Lower leg skin (tissue), 3 donors: ENCODE results near the gene SERPINI1.

Experiments used
- POLR2A ChIP-seq, 2 donors: fragments of 450-650 bp; IDR thresholded peaks; one replicate each; pipeline ENCODE4 v1.6.1; 2016 to 2017; ENCODE audit warnings: antibody characterized with exemption in 2 of 2, mild to moderate bottlenecking in 1 of 2, moderate library complexity in 1 of 2
- TF ChIP-seq, protein P1 (sequence below), 3 donors: fragments of 450-650 bp; IDR thresholded peaks; one replicate each; pipeline ENCODE4 v1.5.1; 2016; ENCODE audit warnings: antibody characterized with exemption in 3 of 3, mild to moderate bottlenecking in 3 of 3, moderate library complexity in 2 of 3

DNA sequence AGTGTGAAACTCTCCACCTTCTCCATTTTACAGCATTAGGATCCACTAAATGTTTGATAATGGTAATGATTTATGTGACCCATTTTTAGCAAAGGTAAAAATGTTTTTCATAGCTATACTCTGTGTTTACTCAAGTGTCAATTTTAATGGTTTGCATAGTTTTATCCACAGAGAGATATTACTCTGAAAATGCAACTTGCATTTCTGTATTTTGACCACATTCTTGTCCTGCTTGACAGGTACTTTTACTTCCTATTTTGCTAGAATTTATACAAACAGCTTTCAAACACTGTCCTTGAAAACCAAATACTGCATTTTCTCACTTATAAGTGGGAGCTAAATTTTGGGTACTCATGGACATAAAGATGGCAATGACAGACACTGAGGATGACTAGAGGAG, 62.9 kb downstream of the SERPINI1 start:
- TF ChIP-seq, protein P1, sequence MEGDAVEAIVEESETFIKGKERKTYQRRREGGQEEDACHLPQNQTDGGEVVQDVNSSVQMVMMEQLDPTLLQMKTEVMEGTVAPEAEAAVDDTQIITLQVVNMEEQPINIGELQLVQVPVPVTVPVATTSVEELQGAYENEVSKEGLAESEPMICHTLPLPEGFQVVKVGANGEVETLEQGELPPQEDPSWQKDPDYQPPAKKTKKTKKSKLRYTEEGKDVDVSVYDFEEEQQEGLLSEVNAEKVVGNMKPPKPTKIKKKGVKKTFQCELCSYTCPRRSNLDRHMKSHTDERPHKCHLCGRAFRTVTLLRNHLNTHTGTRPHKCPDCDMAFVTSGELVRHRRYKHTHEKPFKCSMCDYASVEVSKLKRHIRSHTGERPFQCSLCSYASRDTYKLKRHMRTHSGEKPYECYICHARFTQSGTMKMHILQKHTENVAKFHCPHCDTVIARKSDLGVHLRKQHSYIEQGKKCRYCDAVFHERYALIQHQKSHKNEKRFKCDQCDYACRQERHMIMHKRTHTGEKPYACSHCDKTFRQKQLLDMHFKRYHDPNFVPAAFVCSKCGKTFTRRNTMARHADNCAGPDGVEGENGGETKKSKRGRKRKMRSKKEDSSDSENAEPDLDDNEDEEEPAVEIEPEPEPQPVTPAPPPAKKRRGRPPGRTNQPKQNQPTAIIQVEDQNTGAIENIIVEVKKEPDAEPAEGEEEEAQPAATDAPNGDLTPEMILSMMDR (IDR thresholded peaks at IDR 0.05) = no peak
- TF ChIP-seq POLR2A (IDR thresholded peaks at IDR 0.05) = no peak
